Dendritic cell treated with granulocyte-macrophage colony-stimulating factor and Interleukin-4, amounts not matched to agents 40 ng/mL and 50 ng/mL, for 4 days (primary cell): ENCODE results near the gene FAS.
A peak's percentile ranks its signal among the peaks of the same experiment; 100 is the strongest.

Experiments used
- H3K27ac Mint-ChIP-seq: one replicate; pipeline ENCODE4 v1.8.0; 2022; ENCODE audit warnings: mild to moderate bottlenecking, mixed read lengths
- H3K27me3 Mint-ChIP-seq: one replicate; pipeline ENCODE4 v1.8.0; 2022; ENCODE audit warnings: mild to moderate bottlenecking, mixed read lengths
- H3K36me3 Mint-ChIP-seq: one replicate; pipeline ENCODE4 v1.8.0; 2022; ENCODE audit warnings: low read depth, mixed read lengths
- H3K4me1 Mint-ChIP-seq: one replicate; pipeline ENCODE4 v1.8.0; 2022; ENCODE audit warnings: low read depth, mixed read lengths
- H3K4me3 Mint-ChIP-seq: one replicate; pipeline ENCODE4 v1.8.0; 2022; ENCODE audit warnings: mild to moderate bottlenecking, moderate library complexity, mixed read lengths
- H3K9me3 Mint-ChIP-seq: one replicate; pipeline ENCODE4 v1.8.0; 2022; ENCODE audit warnings: mixed read lengths
- intact Hi-C: fragments of 100-400 bp; cut with micrococcal nuclease; formaldehyde crosslinking; loops from one replicate; pipeline ENCODE4 v1.15.0; 2022

Gene FAS

GRCh38 chr10:88990384-88991160 lies at the start of gene FAS:
TSS of gene FAS (plus strand) at chr10:88990798. CDS start at chr10:88990877, 79 bp downstream.
- Mint-ChIP-seq H3K4me1 (peaks cover 32% of the 10 kb centered on the region), H3K4me3 (peak within 1 kb of the TSS; percentile 99), H3K9me3 (peaks cover 8% of the 10 kb centered on the region), H3K27ac (peak within 1 kb of the TSS; percentile 95), H3K27me3 (peaks cover 2% of the 10 kb centered on the region), H3K36me3 (peaks cover 22% of the 10 kb centered on the region)
- intact Hi-C loops, result loop anchor here (5.0 kb wide), 1 partner anchor 97 kb away; no protein-coding TSS in a partner anchor

- peaks cover 58% of the 10 kb centered on the region for H3K36me3 Mint-ChIP-seq
- peaks cover 13% of the 10 kb centered on the region for H3K4me1 Mint-ChIP-seq
- no peaks in the 10 kb centered on the region for H3K9me3 Mint-ChIP-seq
- no peak overlapping the region for H3K27ac Mint-ChIP-seq
- intact Hi-C loops, result no loop called here
- peaks cover 67% of the 10 kb centered on the region for H3K27me3 Mint-ChIP-seq
- H3K4me3 Mint-ChIP-seq, result no peak overlapping the region
Measured at GRCh38 chr10:88941026-88941425, 49.6 kb upstream of the FAS start.

- H3K4me1 Mint-ChIP-seq, result peaks cover 13% of the 10 kb centered on the region
- H3K4me3 Mint-ChIP-seq, result no peak overlapping the region
- peaks cover 34% of the 10 kb centered on the region for H3K36me3 Mint-ChIP-seq
- intact Hi-C loops, result no loop called here
- peaks cover 66% of the 10 kb centered on the region for H3K27me3 Mint-ChIP-seq
- H3K9me3 Mint-ChIP-seq, result no peaks in the 10 kb centered on the region
- H3K27ac Mint-ChIP-seq, result no peak overlapping the region
Measured at GRCh38 chr10:88943778-88944177, 46.8 kb upstream of the FAS start.

- H3K4me1 Mint-ChIP-seq, result peaks cover 13% of the 10 kb centered on the region
- no peak overlapping the region for H3K4me3 Mint-ChIP-seq
- H3K27ac Mint-ChIP-seq, result no peak overlapping the region
- no peaks in the 10 kb centered on the region for H3K9me3 Mint-ChIP-seq
- H3K27me3 Mint-ChIP-seq, result peaks cover 61% of the 10 kb centered on the region
- peaks cover 24% of the 10 kb centered on the region for H3K36me3 Mint-ChIP-seq
- intact Hi-C loops, result no loop called here
Measured at GRCh38 chr10:88944813-88945212, 45.8 kb upstream of the FAS start.

GRCh38 chr10:88946200-88946599 lies 44.4 kb upstream of the FAS start:
- Mint-ChIP-seq H3K4me1 (peaks cover 13% of the 10 kb centered on the region), H3K9me3 (no peaks in the 10 kb centered on the region), H3K36me3 (peaks cover 14% of the 10 kb centered on the region), H3K4me3 (no peak overlapping the region), H3K27me3 (peaks cover 60% of the 10 kb centered on the region), H3K27ac (no peak overlapping the region)
- intact Hi-C loops, result no loop called here

GRCh38 chr10:88946965-88947590 lies 43.5 kb upstream of the FAS start:
- H3K9me3 Mint-ChIP-seq, result no peaks in the 10 kb centered on the region
- H3K36me3 Mint-ChIP-seq, result peaks cover 6% of the 10 kb centered on the region
- peaks cover 13% of the 10 kb centered on the region for H3K4me1 Mint-ChIP-seq
- peaks cover 60% of the 10 kb centered on the region for H3K27me3 Mint-ChIP-seq
- no peak overlapping the region for H3K27ac Mint-ChIP-seq
- H3K4me3 Mint-ChIP-seq, result no peak overlapping the region
- intact Hi-C loops, result no loop called here

- no peaks in the 10 kb centered on the region for H3K36me3 Mint-ChIP-seq
- H3K27ac Mint-ChIP-seq, result no peak overlapping the region
- no peak overlapping the region for H3K4me3 Mint-ChIP-seq
- peaks cover 62% of the 10 kb centered on the region for H3K27me3 Mint-ChIP-seq
- intact Hi-C loops, result no loop called here
- H3K9me3 Mint-ChIP-seq, result peaks cover 11% of the 10 kb centered on the region
- H3K4me1 Mint-ChIP-seq, result peaks cover 12% of the 10 kb centered on the region
Measured at GRCh38 chr10:88949051-88949450, 41.5 kb upstream of the FAS start.

GRCh38 chr10:88949912-88950837 lies 40.4 kb upstream of the FAS start:
- Mint-ChIP-seq H3K4me3 (no peak overlapping the region), H3K9me3 (peaks cover 12% of the 10 kb centered on the region), H3K4me1 (peaks cover 5% of the 10 kb centered on the region), H3K27me3 (peaks cover 59% of the 10 kb centered on the region), H3K27ac (no peak overlapping the region), H3K36me3 (no peaks in the 10 kb centered on the region)
- intact Hi-C loops, result no loop called here

GRCh38 chr10:88952647-88953111 lies 37.9 kb upstream of the FAS start, which contains the start of gene ACTA2:
TSS of gene ACTA2 (minus strand) at chr10:88952773. CDS start at chr10:88948930, 3,843 bp downstream.
- Mint-ChIP-seq H3K36me3 (no peaks in the 10 kb centered on the region), H3K4me3 (no peak within 1 kb of the TSS), H3K27ac (no peak within 1 kb of the TSS), H3K9me3 (peaks cover 12% of the 10 kb centered on the region), H3K4me1 (peaks cover 5% of the 10 kb centered on the region), H3K27me3 (peaks cover 51% of the 10 kb centered on the region)
- intact Hi-C loops, result no loop called here

GRCh38 chr10:88953662-88954061 lies 36.9 kb upstream of the FAS start:
- Mint-ChIP-seq H3K4me3 (no peak overlapping the region), H3K9me3 (peaks cover 12% of the 10 kb centered on the region), H3K4me1 (peaks cover 5% of the 10 kb centered on the region), H3K27ac (no peak overlapping the region), H3K36me3 (no peaks in the 10 kb centered on the region), H3K27me3 (peaks cover 48% of the 10 kb centered on the region)
- intact Hi-C loops, result no loop called here

- Mint-ChIP-seq H3K9me3 (peaks cover 12% of the 10 kb centered on the region), H3K27ac (no peak overlapping the region), H3K36me3 (no peaks in the 10 kb centered on the region), H3K27me3 (peaks cover 42% of the 10 kb centered on the region), H3K4me1 (peaks cover 5% of the 10 kb centered on the region), H3K4me3 (no peak overlapping the region)
- intact Hi-C loops, result no loop called here
Measured at GRCh38 chr10:88954458-88955083, 36.0 kb upstream of the FAS start.

- H3K27me3 Mint-ChIP-seq, result peaks cover 20% of the 10 kb centered on the region
- no peak overlapping the region for H3K27ac Mint-ChIP-seq
- H3K9me3 Mint-ChIP-seq, result peaks cover 12% of the 10 kb centered on the region
- intact Hi-C loops, result no loop called here
- H3K36me3 Mint-ChIP-seq, result no peaks in the 10 kb centered on the region
- no peak overlapping the region for H3K4me3 Mint-ChIP-seq
- peaks cover 6% of the 10 kb centered on the region for H3K4me1 Mint-ChIP-seq
Measured at GRCh38 chr10:88957381-88957780, 33.2 kb upstream of the FAS start.

- intact Hi-C loops, result no loop called here
- H3K4me1 Mint-ChIP-seq, result peaks cover 7% of the 10 kb centered on the region
- H3K36me3 Mint-ChIP-seq, result no peaks in the 10 kb centered on the region
- no peak overlapping the region for H3K4me3 Mint-ChIP-seq
- peaks cover 4% of the 10 kb centered on the region for H3K9me3 Mint-ChIP-seq
- H3K27ac Mint-ChIP-seq, result no peak overlapping the region
- peaks cover 8% of the 10 kb centered on the region for H3K27me3 Mint-ChIP-seq
Measured at GRCh38 chr10:88958721-88959120, 31.9 kb upstream of the FAS start.
